GM19372 (cell line): Measurements from ENCODE around the gene PPP4R4.

Experiments used
- ATAC-seq: cut with Tn5 transposase; IDR thresholded peaks from one replicate; pipeline ENCODE4 v1.9.1; 2021; ENCODE audit warnings: mild to moderate bottlenecking, low read depth, moderate library complexity; ENCODE audit not compliant: unreplicated experiment

Gene PPP4R4, protein sequence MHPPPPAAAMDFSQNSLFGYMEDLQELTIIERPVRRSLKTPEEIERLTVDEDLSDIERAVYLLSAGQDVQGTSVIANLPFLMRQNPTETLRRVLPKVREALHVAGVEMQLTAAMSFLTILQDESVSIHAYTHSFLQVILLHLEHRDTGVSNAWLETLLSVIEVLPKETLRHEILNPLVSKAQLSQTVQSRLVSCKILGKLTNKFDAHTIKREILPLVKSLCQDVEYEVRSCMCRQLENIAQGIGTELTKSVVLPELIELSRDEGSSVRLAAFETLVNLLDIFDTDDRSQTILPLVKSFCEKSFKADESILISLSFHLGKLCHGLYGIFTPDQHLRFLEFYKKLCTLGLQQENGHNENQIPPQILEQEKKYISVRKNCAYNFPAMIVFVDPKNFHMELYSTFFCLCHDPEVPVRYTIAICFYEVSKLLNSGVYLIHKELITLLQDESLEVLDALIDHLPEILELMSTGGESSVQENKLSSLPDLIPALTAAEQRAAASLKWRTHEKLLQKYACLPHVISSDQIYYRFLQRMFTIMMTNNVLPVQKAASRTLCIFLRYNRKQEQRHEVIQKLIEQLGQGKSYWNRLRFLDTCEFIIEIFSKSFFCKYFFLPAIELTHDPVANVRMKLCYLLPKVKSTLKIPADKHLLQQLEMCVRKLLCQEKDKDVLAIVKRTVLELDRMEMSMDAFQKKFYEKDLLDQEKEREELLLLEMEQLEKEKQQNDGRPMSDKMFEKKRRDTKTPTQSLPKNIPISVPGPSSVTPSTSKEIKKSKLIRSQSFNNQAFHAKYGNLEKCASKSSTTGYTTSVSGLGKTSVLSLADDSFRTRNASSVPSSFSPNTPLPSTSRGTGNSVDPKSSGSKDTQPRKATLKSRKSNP

DNA sequence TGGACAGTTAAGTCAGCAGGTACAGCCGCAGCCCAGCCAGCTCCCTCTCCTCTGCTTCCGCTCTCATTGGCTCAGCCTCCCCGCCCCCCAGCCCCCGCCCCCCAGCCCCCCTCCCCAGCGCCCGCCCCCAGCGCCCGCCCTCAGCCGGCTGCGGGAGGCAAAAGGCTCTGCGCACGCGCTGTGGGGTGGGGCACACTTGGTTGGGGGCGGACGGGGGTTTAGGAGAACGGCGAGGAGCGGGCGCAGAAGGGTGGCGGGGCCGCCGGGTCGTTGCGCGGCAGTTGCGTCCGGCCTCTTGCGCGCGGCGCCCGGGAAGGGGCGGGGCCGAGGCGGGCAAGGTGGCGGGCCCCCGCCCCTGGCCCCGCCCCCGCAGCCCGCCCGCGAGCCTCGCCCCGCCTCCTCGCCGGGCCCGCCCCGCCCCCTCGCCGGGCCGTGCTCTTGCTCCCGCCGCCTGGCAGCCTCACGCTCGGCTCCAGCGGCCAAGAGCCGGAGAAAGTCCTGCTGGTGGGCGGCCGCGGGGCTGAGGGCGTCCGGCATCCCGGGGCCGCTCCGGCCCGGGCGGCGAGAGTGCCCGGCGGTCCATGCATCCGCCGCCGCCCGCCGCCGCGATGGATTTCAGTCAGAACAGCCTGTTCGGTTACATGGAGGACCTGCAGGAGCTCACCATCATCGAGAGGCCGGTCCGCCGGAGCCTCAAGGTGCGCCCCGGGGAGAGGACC lies at the start of gene PPP4R4:
Gene PPP4R4, plus strand, starts transcription at position 438 of the 719 bp plus-strand sequence. Its CDS starts 144 bp downstream, at position 582.
- peak; percentile 88 for ATAC-seq

- no peak for ATAC-seq
Observed at GRCh38 chr14:94124582-94125377, 49.3 kb upstream of the PPP4R4 start.

GRCh38 chr14:94125659-94126418 lies 48.3 kb upstream of the PPP4R4 start:
- no peak for ATAC-seq

- no peak for ATAC-seq
Observed at GRCh38 chr14:94126419-94126677, 47.8 kb upstream of the PPP4R4 start.

DNA sequence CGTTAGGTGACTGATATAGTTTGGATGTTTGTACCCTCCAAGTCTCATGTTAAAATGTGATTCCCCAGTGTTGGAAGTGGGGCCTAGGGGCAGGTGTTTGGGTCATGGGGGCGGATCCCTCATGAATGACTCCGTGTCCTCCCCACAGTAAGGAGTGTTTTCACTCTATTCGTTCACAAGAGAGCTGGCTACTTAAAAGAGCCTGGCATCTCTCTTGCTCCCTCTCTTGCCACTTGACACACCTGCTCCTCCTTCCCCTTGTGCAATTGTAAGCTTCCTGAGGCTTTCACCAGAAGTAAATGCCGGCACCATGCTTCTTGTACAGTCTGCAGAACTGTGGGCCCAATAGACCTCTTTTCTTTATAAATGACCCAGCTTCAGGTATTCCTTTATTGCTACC lies 47.3 kb upstream of the PPP4R4 start:
- ATAC-seq, result no peak

- no peak for ATAC-seq
Observed at GRCh38 chr14:94127330-94127729, 46.8 kb upstream of the PPP4R4 start.

DNA sequence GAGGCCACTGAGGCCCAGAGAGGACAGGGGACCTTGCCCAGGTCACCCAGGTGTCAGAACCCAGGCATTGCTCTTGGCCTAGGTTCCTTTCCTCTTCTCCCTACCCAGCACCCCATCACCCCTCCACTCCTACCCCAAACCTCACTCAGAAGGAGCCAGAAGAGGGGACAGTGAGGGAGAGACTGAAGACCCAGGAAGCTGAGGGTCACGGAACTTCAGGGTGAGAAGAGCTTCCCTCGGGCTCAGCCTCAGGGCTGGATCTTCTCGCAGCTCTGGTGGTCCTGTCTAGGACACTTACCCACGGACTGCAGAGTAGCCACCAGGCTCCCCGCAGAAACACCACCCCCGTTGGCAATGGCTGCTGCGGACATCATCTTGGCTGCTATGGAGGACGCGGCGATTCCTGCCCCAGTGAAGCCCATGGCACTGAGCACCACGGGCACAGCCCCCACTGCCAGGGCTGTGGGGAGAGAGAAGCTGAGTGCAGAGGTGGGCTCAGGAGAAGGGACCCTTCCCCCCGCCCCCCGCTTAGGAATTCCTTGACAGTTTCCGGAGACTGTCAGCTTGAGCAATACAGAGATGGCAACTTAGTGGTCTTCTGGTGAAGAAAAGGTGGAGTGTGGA lies 45.8 kb upstream of the PPP4R4 start:
- ATAC-seq, result no peak

DNA sequence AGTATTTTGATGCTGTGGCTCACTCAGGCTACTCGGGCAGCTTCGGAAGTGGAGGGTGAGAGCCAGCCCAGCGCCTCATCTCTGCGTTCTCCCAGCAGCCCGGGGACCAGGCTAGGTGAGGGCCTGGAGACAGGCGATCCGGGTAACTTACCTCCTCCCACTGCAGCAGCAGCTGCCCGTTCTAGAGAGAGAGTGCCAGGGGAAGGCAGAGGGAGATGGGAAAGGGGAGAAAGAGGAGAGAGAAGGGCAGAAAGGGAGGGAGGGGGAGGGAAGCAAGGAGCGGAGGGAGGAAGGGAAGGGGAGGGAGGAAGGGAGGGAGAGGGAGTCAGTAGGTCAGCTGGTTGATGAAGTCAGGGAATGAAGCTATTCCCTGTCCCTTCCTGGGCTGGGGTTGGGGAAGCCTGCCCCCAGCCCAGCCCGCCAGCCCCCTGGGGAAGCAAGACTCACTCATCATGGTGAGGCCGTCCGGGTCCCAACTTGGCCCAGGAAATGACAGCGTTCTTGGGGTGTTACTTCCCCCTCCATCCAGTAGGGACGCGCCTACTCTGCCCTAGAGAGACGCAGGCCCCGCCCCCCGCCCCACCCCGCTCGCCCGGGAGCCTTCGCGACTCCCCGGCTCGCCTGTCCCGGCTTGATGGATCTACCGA lies 44.9 kb upstream of the PPP4R4 start, which contains the start of gene IFI27L2:
Gene IFI27L2, minus strand, starts transcription at position 494 of the 647 bp plus-strand sequence. Its CDS starts 40 bp downstream, at position 454.
- peak; percentile 90 for ATAC-seq

GRCh38 chr14:94129758-94130414 lies 44.2 kb upstream of the PPP4R4 start:
- no peak for ATAC-seq

DNA sequence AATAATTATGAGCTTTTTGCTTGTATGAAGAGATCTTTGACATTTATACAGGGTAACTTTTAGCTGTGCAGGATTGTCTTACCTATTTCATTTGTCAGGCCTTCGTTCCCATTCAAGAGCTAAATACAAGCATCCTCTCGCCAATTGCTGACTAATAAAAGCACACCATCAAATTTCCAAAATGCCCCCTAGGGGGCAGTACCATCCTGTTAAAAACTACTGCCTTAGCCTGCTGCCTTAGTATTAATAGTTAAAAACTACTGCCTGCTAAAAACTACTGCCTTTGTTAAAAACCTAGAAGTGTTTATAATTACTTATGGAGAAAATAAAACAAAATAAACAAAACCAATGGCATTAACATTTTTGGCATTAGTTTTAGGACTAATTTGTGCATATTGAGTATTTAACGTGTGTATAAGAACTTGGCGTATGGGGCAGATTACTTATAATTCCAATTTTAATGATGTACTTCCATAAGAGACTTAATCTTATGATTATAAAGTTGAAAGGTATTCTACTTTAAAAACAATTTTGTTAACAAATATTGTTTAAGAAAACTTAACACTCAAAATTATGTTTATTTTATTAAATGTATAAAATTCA lies 41.7 kb upstream of the PPP4R4 start:
- ATAC-seq, result no peak

DNA sequence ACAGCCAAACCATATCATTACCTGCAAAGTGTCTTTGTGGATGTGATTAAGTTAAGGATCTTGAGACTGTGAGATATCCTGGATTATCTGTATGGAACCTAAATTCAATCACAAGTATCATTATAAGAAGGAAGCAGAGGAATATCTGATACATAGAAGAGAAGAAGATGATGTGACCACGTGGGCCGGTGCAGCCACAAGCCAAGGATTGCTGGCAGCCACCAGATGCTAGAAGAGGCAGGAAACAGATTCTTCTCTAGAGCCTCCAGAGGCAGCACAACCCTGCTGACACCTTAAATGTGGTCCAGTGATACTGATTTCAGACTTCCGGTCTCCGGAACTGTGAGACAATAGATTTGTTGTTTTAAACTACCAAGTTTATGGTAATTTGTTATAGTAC lies 38.6 kb upstream of the PPP4R4 start:
- ATAC-seq, result no peak

DNA sequence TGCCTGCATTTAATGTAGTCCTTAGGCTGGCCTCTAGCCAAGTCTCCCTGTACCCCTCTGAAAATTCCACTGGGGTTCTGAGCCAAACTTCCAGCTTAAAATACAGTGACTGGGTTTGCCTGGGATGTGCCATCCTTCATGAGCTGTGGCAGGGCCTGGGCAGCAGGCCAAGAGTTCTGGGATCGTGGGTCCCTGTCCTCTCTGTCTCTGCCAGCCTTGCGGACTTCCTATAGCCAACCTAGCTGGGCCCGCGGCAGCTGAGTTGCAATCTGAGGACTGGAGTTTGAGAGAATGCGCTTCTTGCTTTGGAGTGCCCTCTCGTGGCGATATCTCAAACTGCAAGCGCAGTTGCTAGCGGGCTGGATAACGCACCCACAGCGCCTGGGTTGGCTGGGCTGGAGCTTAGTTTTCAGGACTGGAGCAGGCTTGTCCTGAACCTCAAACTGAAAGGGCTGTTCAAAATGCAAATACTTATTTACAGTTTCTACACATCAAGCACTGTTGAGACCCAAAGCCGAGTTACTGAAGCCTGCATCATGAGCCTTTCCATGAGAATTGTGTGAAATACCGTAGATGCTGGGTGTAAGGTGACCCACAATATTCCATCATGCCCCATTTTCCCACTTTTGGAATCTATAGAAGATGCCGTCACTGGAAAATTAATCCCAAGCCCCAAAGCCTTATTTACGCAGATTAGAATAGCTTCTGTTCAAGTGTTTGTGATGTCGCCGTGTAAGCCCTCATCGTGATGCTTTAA lies 37.4 kb upstream of the PPP4R4 start:
- ATAC-seq, result peak; percentile 83

GRCh38 chr14:94138251-94138650 lies 35.9 kb upstream of the PPP4R4 start:
- ATAC-seq, result no peak

DNA sequence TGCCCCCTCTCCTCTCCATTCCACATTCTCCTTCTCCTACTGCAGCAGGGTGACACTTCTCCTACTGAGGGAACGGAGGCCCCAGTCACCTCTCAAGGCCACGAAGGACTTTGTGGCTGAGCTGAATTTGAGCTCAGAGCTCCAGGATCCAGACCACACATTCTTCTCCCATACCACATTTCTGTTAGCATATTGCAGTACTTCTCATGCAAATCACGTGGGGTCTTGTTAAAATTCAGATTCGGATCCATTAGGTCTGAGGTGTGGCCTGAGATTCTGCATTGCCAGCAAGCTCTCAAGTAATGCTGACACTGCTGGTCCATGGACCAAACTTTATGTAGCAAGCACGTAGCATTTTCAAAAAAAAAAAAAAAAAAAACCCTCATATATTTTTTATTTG lies 35.1 kb upstream of the PPP4R4 start:
- ATAC-seq, result no peak

DNA sequence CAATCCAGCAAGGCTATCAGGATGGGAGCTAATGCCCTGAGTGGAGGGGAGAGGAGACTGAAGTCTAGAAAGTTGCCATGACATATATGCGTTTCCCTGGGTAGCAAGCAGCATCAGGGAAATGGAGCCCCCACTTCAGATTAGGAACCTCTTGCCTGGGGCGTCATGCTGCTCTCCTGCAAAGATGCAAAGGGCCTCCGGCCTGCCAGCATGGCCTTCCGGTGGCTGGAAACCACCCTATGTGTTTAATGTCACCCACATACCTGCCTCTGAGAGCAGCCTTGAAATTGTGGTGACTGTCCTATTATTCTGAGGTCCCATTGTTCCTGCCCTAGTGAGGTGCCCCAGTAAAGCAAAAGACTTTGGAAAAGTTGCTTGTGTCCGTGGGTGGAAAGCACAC lies 34.7 kb upstream of the PPP4R4 start:
- ATAC-seq, result no peak

- ATAC-seq, result no peak
Observed at GRCh38 chr14:94142247-94142646, 31.9 kb upstream of the PPP4R4 start.

GRCh38 chr14:94142836-94143235 lies 31.3 kb upstream of the PPP4R4 start:
- no peak for ATAC-seq
